Neural progenitor cell (in vitro differentiated cells): ENCODE data around the gene OLFML2A. TPM values are rescaled to one million over a fixed set of nuclear protein-coding genes. Genes with fewer than 3 reads are reported as not detected.

Experiments
- DNase-seq: peaks from one replicate; pipeline ENCODE4 v3.0.0-alpha.2; 2016; ENCODE audit warnings: low spot score
- H2AFZ ChIP-seq: fragments of 200-600 bp; sonication (generic); replicated peaks from 2 replicates; pipeline ENCODE4 v1.6.1; 2016; ENCODE audit warnings: antibody characterized with exemption
- H3F3A ChIP-seq: fragments of 200-600 bp; sonication (generic); 2 replicates; pipeline ENCODE4 v1.6.1; 2016; ENCODE audit warnings: antibody characterized with exemption, low read depth
- H3K27ac ChIP-seq: fragments of 200-600 bp; sonication (generic); 2 replicates; pipeline ENCODE4 v1.5.1; 2016; ENCODE audit warnings: mild to moderate bottlenecking
- H3K27me3 ChIP-seq: fragments of 200-600 bp; sonication (generic); 2 replicates; pipeline ENCODE4 v1.6.1; 2016; ENCODE audit warnings: mild to moderate bottlenecking, moderate library complexity
- H3K36me3 ChIP-seq: fragments of 200-600 bp; sonication (generic); 2 replicates; pipeline ENCODE4 v1.5.1; 2016
- H3K4me1 ChIP-seq: fragments of 200-600 bp; sonication (generic); 2 replicates; pipeline ENCODE4 v1.6.1; 2016; ENCODE audit warnings: mixed run types
- H3K4me2 ChIP-seq: fragments of 200-600 bp; sonication (generic); 2 replicates; pipeline ENCODE4 v1.6.1; 2016
- H3K4me3 ChIP-seq: fragments of 200-600 bp; sonication (generic); 2 replicates; pipeline ENCODE4 v1.5.1; 2016
- H3K79me2 ChIP-seq: fragments of 200-600 bp; sonication (generic); 2 replicates; pipeline ENCODE4 v1.6.1; 2016; ENCODE audit warnings: low read depth
- H3K9ac ChIP-seq: fragments of 200-600 bp; sonication (generic); 2 replicates; pipeline ENCODE4 v1.6.1; 2016
- H3K9me3 ChIP-seq: fragments of 200-600 bp; sonication (generic); 2 replicates; pipeline ENCODE4 v1.5.1; 2016; ENCODE audit warnings: low read depth
- H4K20me1 ChIP-seq: fragments of 200-600 bp; sonication (generic); 2 replicates; pipeline ENCODE4 v1.6.1; 2016; ENCODE audit warnings: low read depth
- H3K27ac Mint-ChIP-seq: 3 replicates; pipeline ENCODE4 v1.8.0; 2021; ENCODE audit warnings: mixed read lengths
- H3K27me3 Mint-ChIP-seq: 2 replicates; pipeline ENCODE4 v1.8.0; 2022; ENCODE audit warnings: low read depth, mild to moderate bottlenecking, inconsistent platforms, moderate library complexity, mixed read lengths; ENCODE audit not compliant: insufficient read depth
- H3K36me3 Mint-ChIP-seq: 3 replicates; pipeline ENCODE4 v1.8.0; 2021; ENCODE audit warnings: mixed read lengths
- H3K4me1 Mint-ChIP-seq: 3 replicates; pipeline ENCODE4 v1.8.0; 2021; ENCODE audit warnings: mixed read lengths
- H3K4me3 Mint-ChIP-seq: 3 replicates; pipeline ENCODE4 v1.8.0; 2021; ENCODE audit warnings: mild to moderate bottlenecking, moderate library complexity, mixed read lengths
- H3K9me3 Mint-ChIP-seq: 3 replicates; pipeline ENCODE4 v1.8.0; 2020; ENCODE audit warnings: mixed read lengths
- CTCF ChIP-seq: fragments of 200-600 bp; sonication (generic); IDR thresholded peaks from 2 replicates; pipeline ENCODE4 v1.5.1; 2017; ENCODE audit warnings: antibody characterized with exemption, mild to moderate bottlenecking
- EZH2 ChIP-seq: fragments of 200-600 bp; sonication (generic); IDR thresholded peaks from 2 replicates; pipeline ENCODE4 v1.6.1; 2017; ENCODE audit warnings: antibody characterized with exemption, mild to moderate bottlenecking, moderate library complexity
- EZH2phosphoT487 ChIP-seq: fragments of 200-600 bp; sonication (generic); IDR thresholded peaks from 2 replicates; pipeline ENCODE4 v1.6.1; 2017; ENCODE audit warnings: antibody characterized with exemption
- total RNA-seq: library from RNA; depleted of rRNA; stranded (reverse); fragments of >200 nt; gene quantifications from 2 replicates; pipeline ENCODE4 v1.2.3, GENCODE V29; 2015; ENCODE audit warnings: low replicate concordance

Gene OLFML2A
- total RNA-seq, 1 donor from 2014 or later: 3.1 TPM

GRCh38 chr9:124802426-124802825 is 25.5 kb downstream of the OLFML2A start:
- H3K4me3 Mint-ChIP-seq: no peak overlapping the region
- Histone ChIP-seq H4K20me1 (no peaks in the 10 kb centered on the region), H3K9ac (no peak overlapping the region), H3K4me3 (no peak overlapping the region), H3F3A (no peaks in the 10 kb centered on the region), H3K79me2 (no peaks in the 10 kb centered on the region), H3K27ac (no peak overlapping the region), H3K4me1 (no peaks in the 10 kb centered on the region), H3K9me3 (no peaks in the 10 kb centered on the region), H3K4me2 (no peak overlapping the region), H3K27me3 (no peaks in the 10 kb centered on the region), H2AFZ (no peak overlapping the region), H3K36me3 (no peaks in the 10 kb centered on the region)
- H3K9me3 Mint-ChIP-seq: no peaks in the 10 kb centered on the region
- DNase-seq: no peak
- H3K4me1 Mint-ChIP-seq: peaks cover 2% of the 10 kb centered on the region
- H3K27ac Mint-ChIP-seq: no peak overlapping the region
- H3K27me3 Mint-ChIP-seq: peaks cover 10% of the 10 kb centered on the region
- TF ChIP-seq CTCF (no peak), EZH2 (no peak), EZH2phosphoT487 (no peak)
- H3K36me3 Mint-ChIP-seq: no peaks in the 10 kb centered on the region

- H3K27me3 ChIP-seq: no peaks in the 10 kb centered on the region
- H3K4me2 ChIP-seq: no peak overlapping the region
- DNase-seq: no peak
- H4K20me1 ChIP-seq: no peaks in the 10 kb centered on the region
- Mint-ChIP-seq H3K36me3 (no peaks in the 10 kb centered on the region), H3K27me3 (peaks cover 14% of the 10 kb centered on the region), H3K9me3 (no peaks in the 10 kb centered on the region), H3K27ac (no peak overlapping the region), H3K4me1 (peaks cover 7% of the 10 kb centered on the region), H3K4me3 (no peak overlapping the region)
- no peak overlapping the region for H2AFZ ChIP-seq
- no peaks in the 10 kb centered on the region for H3F3A ChIP-seq
- no peak overlapping the region for H3K9ac ChIP-seq
- H3K27ac ChIP-seq: no peak overlapping the region
- TF ChIP-seq EZH2 (no peak), CTCF (no peak), EZH2phosphoT487 (no peak)
- no peaks in the 10 kb centered on the region for H3K9me3 ChIP-seq
- H3K4me3 ChIP-seq: no peak overlapping the region
- no peaks in the 10 kb centered on the region for H3K4me1 ChIP-seq
- H3K79me2 ChIP-seq: no peaks in the 10 kb centered on the region
- no peaks in the 10 kb centered on the region for H3K36me3 ChIP-seq
Observed at GRCh38 chr9:124803911-124804310, 27.0 kb downstream of the OLFML2A start.

DNA sequence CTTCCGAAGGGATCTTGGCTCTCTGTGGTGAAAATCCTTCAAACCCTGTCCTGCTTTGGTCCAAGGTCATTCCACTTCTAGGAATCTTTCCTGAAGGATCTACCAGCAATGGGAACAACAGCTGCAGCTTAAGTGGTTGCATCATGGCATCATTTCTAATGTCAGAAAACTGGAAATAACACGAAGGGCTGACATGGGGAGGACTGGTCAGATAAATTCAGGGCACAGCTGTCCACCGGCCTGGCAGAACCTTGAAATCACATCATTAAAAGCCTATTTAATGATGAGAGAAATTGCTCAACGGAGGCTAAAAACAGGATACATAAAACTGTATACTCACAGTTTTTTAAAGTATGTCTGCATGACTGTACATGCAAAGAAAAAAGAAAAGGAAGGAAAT is 28.3 kb downstream of the OLFML2A start:
- TF ChIP-seq EZH2 (no peak), CTCF (no peak), EZH2phosphoT487 (no peak)
- Histone ChIP-seq H3K9ac (no peak overlapping the region), H3K4me3 (no peak overlapping the region), H3K27ac (no peak overlapping the region), H4K20me1 (no peaks in the 10 kb centered on the region), H3K4me1 (no peaks in the 10 kb centered on the region), H3K9me3 (no peaks in the 10 kb centered on the region), H3K4me2 (no peak overlapping the region), H3F3A (no peaks in the 10 kb centered on the region), H3K36me3 (no peaks in the 10 kb centered on the region), H3K27me3 (no peaks in the 10 kb centered on the region), H2AFZ (no peak overlapping the region), H3K79me2 (no peaks in the 10 kb centered on the region)
- Mint-ChIP-seq H3K27me3 (peaks cover 14% of the 10 kb centered on the region), H3K4me1 (peaks cover 15% of the 10 kb centered on the region), H3K9me3 (no peaks in the 10 kb centered on the region), H3K36me3 (no peaks in the 10 kb centered on the region), H3K27ac (no peak overlapping the region), H3K4me3 (no peak overlapping the region)
- no peak for DNase-seq
